Measurements from ENCODE around the gene PRAMEF33. TPM values are rescaled to one million over a fixed set of nuclear protein-coding genes. Genes with fewer than 3 reads are reported as not detected.
"Not testable (repeated sequence)": the region's sequence is repeated elsewhere in the genome, so short reads cannot be mapped to it uniquely, and the experiment has no call there.

Gene PRAMEF33
- total RNA-seq (ENCODE audit: low replicate concordance), result not detected in 2 replicates

GRCh38 chr1:13303239-13303638 lies at the start of gene PRAMEF33:
Gene PRAMEF33 (plus strand): TSS chr1:13303539. CDS start chr1:13305955, 2,416 bp downstream.
- not testable (repeated sequence) for H3K79me2 ChIP-seq (ENCODE audit: low read depth); H3K4me3 ChIP-seq; H3K27me3 ChIP-seq; H3F3A ChIP-seq (ENCODE audit: low read depth); H3K36me3 ChIP-seq; H3K27ac ChIP-seq; H2AFZ ChIP-seq (replicated peaks); H4K20me1 ChIP-seq (ENCODE audit: low read depth); H3K4me1 Mint-ChIP-seq; H3K9ac ChIP-seq; H3K27me3 Mint-ChIP-seq (ENCODE audit: insufficient read depth, low read depth); H3K9me3 ChIP-seq (ENCODE audit: low read depth); H3K9me3 Mint-ChIP-seq; H3K27ac Mint-ChIP-seq; H3K4me3 Mint-ChIP-seq; H3K4me2 ChIP-seq; DNase-seq (ENCODE audit: low spot score); H3K36me3 Mint-ChIP-seq; H3K4me1 ChIP-seq

GRCh38 chr1:13253898-13254297 lies 49.4 kb upstream of the PRAMEF33 start, which contains the start of gene PRAMEF5:
Gene PRAMEF5 (plus strand): TSS chr1:13254198. CDS start chr1:13259269, 5,071 bp downstream.
- not testable (repeated sequence) for H3K27me3 ChIP-seq; H3K4me3 ChIP-seq; H3F3A ChIP-seq (ENCODE audit: low read depth); H3K9me3 Mint-ChIP-seq; H3K4me1 Mint-ChIP-seq; H3K79me2 ChIP-seq (ENCODE audit: low read depth); H2AFZ ChIP-seq (replicated peaks); DNase-seq (ENCODE audit: low spot score); H3K9ac ChIP-seq; H3K9me3 ChIP-seq (ENCODE audit: low read depth); H3K27ac ChIP-seq; H3K4me1 ChIP-seq; H3K36me3 Mint-ChIP-seq; H3K27ac Mint-ChIP-seq; H4K20me1 ChIP-seq (ENCODE audit: low read depth); H3K36me3 ChIP-seq; H3K27me3 Mint-ChIP-seq (ENCODE audit: insufficient read depth, low read depth); H3K4me3 Mint-ChIP-seq; H3K4me2 ChIP-seq

GRCh38 chr1:13265124-13265523 lies 38.2 kb upstream of the PRAMEF33 start:
- not testable (repeated sequence) for H3K27me3 ChIP-seq; H3K36me3 ChIP-seq; H3K27me3 Mint-ChIP-seq (ENCODE audit: insufficient read depth, low read depth); H3K9ac ChIP-seq; H3K4me1 Mint-ChIP-seq; H3K27ac Mint-ChIP-seq; H4K20me1 ChIP-seq (ENCODE audit: low read depth); H3K9me3 Mint-ChIP-seq; H3K27ac ChIP-seq; DNase-seq (ENCODE audit: low spot score); H3K9me3 ChIP-seq (ENCODE audit: low read depth); H3F3A ChIP-seq (ENCODE audit: low read depth); H3K4me1 ChIP-seq; H3K36me3 Mint-ChIP-seq; H3K4me3 ChIP-seq; H3K4me3 Mint-ChIP-seq; H3K79me2 ChIP-seq (ENCODE audit: low read depth); H3K4me2 ChIP-seq; H2AFZ ChIP-seq (replicated peaks)

- not testable (repeated sequence) for H3K9ac ChIP-seq; H3K36me3 Mint-ChIP-seq; H3K36me3 ChIP-seq; H3K9me3 ChIP-seq (ENCODE audit: low read depth); H3K4me3 ChIP-seq; H3K4me2 ChIP-seq; H3F3A ChIP-seq (ENCODE audit: low read depth); H3K79me2 ChIP-seq (ENCODE audit: low read depth); H3K27me3 ChIP-seq; H3K4me1 Mint-ChIP-seq; H3K4me1 ChIP-seq; H3K4me3 Mint-ChIP-seq; H2AFZ ChIP-seq (replicated peaks); H4K20me1 ChIP-seq (ENCODE audit: low read depth); H3K27ac ChIP-seq; H3K27ac Mint-ChIP-seq; H3K27me3 Mint-ChIP-seq (ENCODE audit: insufficient read depth, low read depth); H3K9me3 Mint-ChIP-seq
- peak; percentile 0 for DNase-seq (ENCODE audit: low spot score)
These were observed 26.3 kb upstream of the PRAMEF33 start for GRCh38 chr1:13277016-13277415.

- not testable (repeated sequence) for H3K4me3 Mint-ChIP-seq, H3K36me3 Mint-ChIP-seq, H3K9me3 Mint-ChIP-seq
These were observed 23.7 kb upstream of the PRAMEF33 start for GRCh38 chr1:13279617-13280016.

GRCh38 chr1:13285037-13285436 lies 18.3 kb upstream of the PRAMEF33 start, which contains the start of gene PRAMEF8:
Gene PRAMEF8 (minus strand): TSS chr1:13285137. CDS start chr1:13284091, 1,046 bp downstream.
- not testable (repeated sequence) for H3K9ac ChIP-seq; H3K27ac ChIP-seq; H3K9me3 ChIP-seq (ENCODE audit: low read depth); H3K4me1 Mint-ChIP-seq; H3F3A ChIP-seq (ENCODE audit: low read depth); H3K27me3 ChIP-seq; H3K36me3 ChIP-seq; DNase-seq (ENCODE audit: low spot score); H4K20me1 ChIP-seq (ENCODE audit: low read depth); H3K79me2 ChIP-seq (ENCODE audit: low read depth); H3K4me1 ChIP-seq; H3K4me3 Mint-ChIP-seq; H3K4me3 ChIP-seq; H3K4me2 ChIP-seq; H3K36me3 Mint-ChIP-seq; H2AFZ ChIP-seq (replicated peaks); H3K27me3 Mint-ChIP-seq (ENCODE audit: insufficient read depth, low read depth); H3K27ac Mint-ChIP-seq; H3K9me3 Mint-ChIP-seq

More at GRCh38 chr1:13279617-13280016, 23.7 kb upstream of the PRAMEF33 start:
- H3K27me3 Mint-ChIP-seq (ENCODE audit: insufficient read depth, low read depth); H3K9ac ChIP-seq; H3K4me2 ChIP-seq; H3K27me3 ChIP-seq; H4K20me1 ChIP-seq (ENCODE audit: low read depth); H3K36me3 ChIP-seq; H3K27ac Mint-ChIP-seq; H3K27ac ChIP-seq; H3K9me3 ChIP-seq (ENCODE audit: low read depth); H3F3A ChIP-seq (ENCODE audit: low read depth); H3K4me1 Mint-ChIP-seq; H3K79me2 ChIP-seq (ENCODE audit: low read depth); H3K4me1 ChIP-seq; H3K4me3 ChIP-seq; H2AFZ ChIP-seq (replicated peaks); DNase-seq (ENCODE audit: low spot score): not testable (repeated sequence)

- H3K4me3 ChIP-seq; H3K36me3 ChIP-seq; H3K9me3 Mint-ChIP-seq; H3K9ac ChIP-seq; H3F3A ChIP-seq (ENCODE audit: low read depth); H3K27me3 Mint-ChIP-seq (ENCODE audit: insufficient read depth, low read depth); H3K4me3 Mint-ChIP-seq; H3K4me1 Mint-ChIP-seq; H3K79me2 ChIP-seq (ENCODE audit: low read depth); H3K4me1 ChIP-seq; H2AFZ ChIP-seq (replicated peaks); H3K27ac Mint-ChIP-seq; H3K27me3 ChIP-seq; DNase-seq (ENCODE audit: low spot score); H3K36me3 Mint-ChIP-seq; H3K9me3 ChIP-seq (ENCODE audit: low read depth); H4K20me1 ChIP-seq (ENCODE audit: low read depth); H3K4me2 ChIP-seq; H3K27ac ChIP-seq: not testable (repeated sequence)
These were observed 14.3 kb upstream of the PRAMEF33 start for GRCh38 chr1:13289030-13289429.

GRCh38 chr1:13297216-13297931 lies 6.0 kb upstream of the PRAMEF33 start:
- not testable (repeated sequence) for H3K27me3 Mint-ChIP-seq (ENCODE audit: insufficient read depth, low read depth); H3K36me3 Mint-ChIP-seq; H3K27me3 ChIP-seq; H4K20me1 ChIP-seq (ENCODE audit: low read depth); H3K4me3 Mint-ChIP-seq; H3K36me3 ChIP-seq; H2AFZ ChIP-seq (replicated peaks); H3K79me2 ChIP-seq (ENCODE audit: low read depth); DNase-seq (ENCODE audit: low spot score); H3K9me3 ChIP-seq (ENCODE audit: low read depth); H3K9ac ChIP-seq; H3K4me2 ChIP-seq; H3K27ac Mint-ChIP-seq; H3F3A ChIP-seq (ENCODE audit: low read depth); H3K4me3 ChIP-seq; H3K9me3 Mint-ChIP-seq; H3K27ac ChIP-seq; H3K4me1 Mint-ChIP-seq; H3K4me1 ChIP-seq
